NOMO-1 (cell line): ENCODE measurements around the gene IER2.
"Not testable (repeated sequence)": the region's sequence is repeated elsewhere in the genome, so short reads cannot be mapped to it uniquely, and the experiment has no call there.

Experiments used
- DNase-seq, 2 experiments: peaks; one replicate each; lab custom pipeline; 2025; ENCODE audit not compliant: unreplicated experiment in 2 of 2; lab: John Stamatoyannopoulos, UW

Gene IER2

DNA sequence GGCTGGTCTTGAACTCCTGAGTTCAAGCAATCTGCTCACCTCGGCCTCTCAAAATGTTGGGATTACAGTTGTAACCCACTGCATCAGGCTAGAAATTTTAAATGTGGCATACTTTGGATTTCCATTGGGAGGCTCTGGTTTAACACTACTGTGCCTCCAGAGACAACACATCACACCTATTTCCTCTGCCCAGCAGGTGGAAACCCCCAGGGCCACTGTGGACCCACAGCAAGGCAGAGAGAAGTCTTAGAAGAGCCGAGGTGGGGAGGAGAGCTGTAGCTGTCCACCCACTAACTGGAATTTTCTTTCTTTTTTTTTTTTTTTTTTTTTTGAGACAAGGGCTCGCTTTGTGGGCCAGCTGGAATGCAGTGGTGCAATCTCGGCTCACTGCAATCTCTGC is 39.4 kb downstream of the IER2 start:
- no peak for DNase-seq

DNA sequence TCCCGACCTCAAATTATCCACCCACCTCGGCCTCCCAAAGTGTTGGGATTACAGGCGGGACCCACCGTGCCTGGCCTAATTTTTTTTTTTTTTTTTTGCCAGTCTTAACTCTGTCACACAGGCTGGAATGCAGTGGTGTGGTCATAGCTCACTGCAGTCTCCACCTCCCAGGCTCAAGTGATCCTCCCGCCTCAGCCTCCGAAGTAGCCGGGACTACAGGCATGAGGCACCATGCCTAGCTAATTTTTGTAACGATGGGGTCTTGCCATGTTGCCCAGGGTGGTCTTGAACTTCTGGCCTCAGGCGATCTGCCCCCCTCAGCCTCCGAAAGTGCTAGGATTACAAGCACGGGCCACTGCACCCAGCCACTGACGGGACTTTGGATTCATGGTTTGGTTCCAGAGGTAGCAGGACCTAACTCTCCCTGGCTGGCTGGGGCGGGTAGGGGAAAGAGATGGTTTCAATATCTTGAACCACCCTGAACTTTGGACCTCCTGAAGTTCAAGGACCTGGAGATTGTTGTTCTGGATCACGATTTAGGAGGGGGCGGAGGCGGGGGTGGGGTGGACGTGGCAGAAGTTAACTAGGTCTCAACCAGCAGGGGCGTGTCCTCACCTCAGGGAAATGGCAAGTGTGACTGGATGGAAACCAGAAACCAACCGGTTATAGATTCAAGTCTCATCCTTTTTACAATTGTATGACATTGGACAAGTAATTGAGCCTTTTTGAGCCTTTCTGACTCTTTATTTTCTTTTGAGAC is 40.8 kb downstream of the IER2 start:
- no peak for DNase-seq

DNA sequence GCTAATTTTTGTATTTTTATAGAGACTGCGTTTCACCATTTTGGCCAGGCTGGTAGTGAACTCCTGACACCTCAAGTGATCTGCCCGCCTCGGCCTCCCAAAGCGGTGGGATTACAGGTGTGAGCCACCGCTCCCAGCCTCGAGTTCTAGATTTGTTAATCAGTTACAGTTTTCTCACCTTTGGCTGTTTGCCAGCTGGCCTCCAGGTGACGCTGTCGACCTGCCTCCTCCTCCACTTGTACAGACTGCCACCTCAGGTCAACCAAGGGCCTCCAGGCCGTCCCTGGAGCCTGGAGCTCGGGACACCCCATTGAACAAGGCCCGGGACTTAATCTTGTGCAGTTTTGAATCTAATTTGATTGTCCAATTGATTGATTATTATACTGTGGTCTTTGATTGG is 45.5 kb downstream of the IER2 start:
- peak; percentile 9 to 49 for DNase-seq

DNA sequence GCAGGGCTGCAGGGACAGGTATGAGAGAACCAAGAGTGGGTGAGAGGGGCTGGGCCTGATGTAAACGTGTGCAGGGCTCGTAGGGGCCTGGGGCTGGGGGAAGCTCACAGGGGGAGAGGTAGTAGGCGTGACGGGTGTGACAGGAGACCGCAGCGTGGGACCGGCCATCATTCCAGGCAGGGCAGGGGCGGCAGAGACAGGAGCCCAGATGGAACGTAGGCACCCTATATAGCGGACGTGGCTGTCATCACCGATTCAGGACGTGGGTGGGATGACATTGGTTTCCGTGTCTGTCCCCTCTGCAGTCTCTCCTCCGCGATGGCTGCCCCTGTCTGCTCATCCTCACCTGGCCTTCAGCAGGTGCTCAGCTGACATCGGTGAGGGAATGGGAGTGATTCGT is 48.4 kb downstream of the IER2 start:
- no peak for DNase-seq

GRCh38 chr19:13202112-13202511 is 51.9 kb downstream of the IER2 start:
- not testable (repeated sequence) for DNase-seq
